ENCODE data around the gene RASAL3.
A peak's percentile ranks its signal among the peaks of the same experiment; 100 is the strongest.

Gene RASAL3

DNA sequence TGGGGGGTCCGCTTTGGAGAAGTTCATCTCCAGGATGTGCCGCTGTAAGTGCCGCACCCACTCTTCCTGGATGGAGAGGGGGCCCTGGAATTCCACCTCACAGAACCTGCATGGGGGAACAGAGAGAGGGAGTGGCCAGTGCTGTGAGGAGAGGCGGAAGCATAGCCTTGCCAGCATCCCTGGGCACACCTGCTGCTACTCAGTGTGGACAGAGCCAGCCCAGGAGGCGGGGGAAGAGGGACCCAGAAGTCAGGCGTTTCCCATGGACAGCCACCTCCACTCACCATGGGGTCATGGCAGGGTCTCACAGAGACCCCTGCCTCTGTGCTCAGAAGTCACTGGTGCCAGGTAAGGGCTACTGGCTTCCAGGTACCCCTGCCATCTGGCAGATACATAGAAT, 41.2 kb downstream of the RASAL3 start:
- no peak for DNase-seq (ENCODE audit: low read depth, low spot score)
- peaks cover 6% of the 10 kb centered on the region; the same call in 1 of the 2 replicates for H3K9me3 ChIP-seq (ENCODE audit: low read depth, low read length)
- no peak overlapping the region for H3K4me3 ChIP-seq
- no peak overlapping the region for H3K27ac ChIP-seq
- TF ChIP-seq EZH2 (IDR thresholded peaks at IDR 0.05): no peak
- TF ChIP-seq POLR2AphosphoS5 (IDR thresholded peaks at IDR 0.05; ENCODE audit: borderline replicate concordance, low read depth, low read length): no peak
- no peak for TF ChIP-seq FOXP2 (optimal IDR thresholded peaks at IDR 0.05; ENCODE audit: control extremely low read depth, extremely low read length, insufficient read depth)
- peaks cover 55% of the 10 kb centered on the region for H3K36me3 ChIP-seq (ENCODE audit: insufficient read depth, low read length)
- H3K9ac ChIP-seq (ENCODE audit: insufficient read length): no peak overlapping the region

DNA sequence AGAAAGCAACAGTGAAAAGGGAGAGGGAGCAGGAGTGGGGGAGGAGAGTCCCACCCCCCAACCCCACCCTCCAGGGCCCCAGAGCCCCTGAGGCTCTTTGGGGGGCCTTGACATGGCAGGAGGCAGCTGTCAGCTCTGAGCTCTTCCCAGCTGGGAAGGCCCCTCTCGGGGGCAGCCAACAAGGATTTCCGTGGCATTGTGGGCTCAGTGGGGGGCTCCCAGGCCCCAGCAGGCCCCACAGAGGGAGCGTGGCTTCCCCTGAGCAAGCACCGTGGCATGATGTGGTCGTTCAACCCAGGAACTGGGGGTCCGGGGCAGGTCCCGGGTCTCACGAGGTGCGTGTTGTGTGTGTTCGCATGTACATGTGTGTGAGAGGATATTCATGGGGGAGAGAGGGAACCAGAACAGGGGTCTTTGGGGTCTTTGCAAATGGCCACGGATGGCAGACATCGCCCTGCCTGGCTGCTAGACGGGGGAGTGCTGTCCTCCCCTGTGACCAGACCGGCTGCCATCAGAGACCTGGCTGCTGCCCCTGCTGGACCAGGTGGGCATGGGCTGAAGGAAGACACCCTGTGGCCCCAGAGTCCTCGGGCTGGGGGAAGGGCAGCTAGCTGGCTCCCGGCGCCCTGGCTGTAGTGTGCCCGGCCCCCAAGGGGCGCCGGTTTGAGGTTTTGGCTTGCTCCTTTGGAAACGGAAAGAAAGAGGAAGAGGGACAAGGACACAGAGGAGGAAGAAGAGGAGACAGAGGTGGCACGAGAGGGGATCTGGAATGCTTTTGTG, 41.9 kb downstream of the RASAL3 start:
- peak overlapping the region; percentile 27 for H3K27ac ChIP-seq
- H3K9me3 ChIP-seq (ENCODE audit: low read depth, low read length): peaks cover 6% of the 10 kb centered on the region; the same call in 1 of the 2 replicates
- peaks cover 52% of the 10 kb centered on the region for H3K36me3 ChIP-seq (ENCODE audit: insufficient read depth, low read length)
- DNase-seq (ENCODE audit: low read depth, low spot score): no peak
- TF ChIP-seq POLR2AphosphoS5 (IDR thresholded peaks at IDR 0.05; ENCODE audit: borderline replicate concordance, low read depth, low read length): no peak
- TF ChIP-seq FOXP2 (optimal IDR thresholded peaks at IDR 0.05; ENCODE audit: control extremely low read depth, extremely low read length, insufficient read depth): no peak
- no peak overlapping the region; the same call in 1 of the 2 replicates for H3K4me3 ChIP-seq
- H3K9ac ChIP-seq (ENCODE audit: insufficient read length): peak overlapping the region; percentile 45

DNA sequence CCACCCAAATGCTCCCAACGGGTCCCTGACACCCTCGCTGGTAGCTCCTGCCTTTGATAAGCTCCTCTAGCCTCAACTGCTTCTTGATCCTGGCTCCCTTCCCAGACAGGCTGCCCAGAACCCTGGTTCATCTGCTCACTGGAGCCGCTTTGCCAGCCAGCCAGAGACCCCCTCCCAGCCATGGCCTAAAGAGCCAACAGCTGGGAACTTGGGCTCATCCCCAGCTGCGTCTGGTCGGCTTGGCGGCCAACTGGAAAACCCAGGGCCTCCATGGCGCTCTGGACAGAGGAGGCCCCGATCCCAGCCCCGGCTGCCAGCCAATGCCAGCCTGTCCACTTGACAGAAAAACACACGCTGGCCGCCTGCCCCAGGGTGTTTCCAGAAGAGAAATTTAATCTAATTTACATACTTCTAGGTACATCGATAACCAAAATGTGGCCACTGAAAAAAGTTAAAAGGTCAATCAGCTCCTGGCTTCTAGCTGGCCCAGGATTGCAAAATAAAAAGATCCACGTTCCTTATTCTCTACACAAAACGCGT, 42.6 kb downstream of the RASAL3 start:
- Histone ChIP-seq H3K9me3 (ENCODE audit: low read depth, low read length) (peaks cover 6% of the 10 kb centered on the region; the same call in 1 of the 2 replicates), H3K9ac (ENCODE audit: insufficient read length) (peak overlapping the region; percentile 45), H3K27ac (peak overlapping the region; percentile 27), H3K36me3 (ENCODE audit: insufficient read depth, low read length) (peaks cover 52% of the 10 kb centered on the region), H3K4me3 (no peak overlapping the region)
- DNase-seq (ENCODE audit: low read depth, low spot score): no peak
- TF ChIP-seq EZH2 (IDR thresholded peaks at IDR 0.05) (no peak), FOXP2 (optimal IDR thresholded peaks at IDR 0.05; ENCODE audit: control extremely low read depth, extremely low read length, insufficient read depth) (no peak), POLR2AphosphoS5 (IDR thresholded peaks at IDR 0.05; ENCODE audit: borderline replicate concordance, low read depth, low read length) (no peak)

DNA sequence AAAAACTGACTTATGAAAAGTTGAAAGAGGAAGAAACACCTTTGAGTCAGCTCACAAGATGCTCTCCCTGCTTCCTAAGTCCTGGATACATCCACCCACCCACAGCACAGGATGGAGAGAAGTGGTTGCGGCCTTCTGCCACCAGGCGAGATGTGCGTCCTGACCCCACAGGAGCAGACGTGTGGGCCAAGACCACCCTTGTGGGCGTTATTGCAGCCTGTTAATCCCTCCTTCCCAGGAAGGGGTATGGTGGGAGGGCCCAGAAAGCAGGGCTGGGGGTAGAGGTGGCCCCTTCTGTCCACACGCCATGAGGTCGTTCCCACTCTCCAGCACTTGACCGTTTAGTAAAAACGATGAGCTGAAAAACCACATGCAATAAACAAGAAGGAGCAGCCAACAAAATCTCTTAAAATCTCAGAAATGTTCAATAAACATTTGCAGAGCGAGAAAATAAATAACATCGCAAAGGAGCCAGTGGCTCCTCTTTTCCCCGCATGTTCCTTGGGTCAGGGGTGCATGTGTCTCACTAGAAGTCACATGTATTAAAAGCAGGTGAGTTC, 43.1 kb downstream of the RASAL3 start:
- Histone ChIP-seq H3K4me3 (no peak overlapping the region), H3K36me3 (ENCODE audit: insufficient read depth, low read length) (peaks cover 52% of the 10 kb centered on the region), H3K27ac (peak overlapping the region; percentile 36; the same call in 1 of the 2 replicates), H3K9me3 (ENCODE audit: low read depth, low read length) (peaks cover 6% of the 10 kb centered on the region; the same call in 1 of the 2 replicates), H3K9ac (ENCODE audit: insufficient read length) (no peak overlapping the region)
- TF ChIP-seq POLR2AphosphoS5 (IDR thresholded peaks at IDR 0.05; ENCODE audit: borderline replicate concordance, low read depth, low read length) (no peak; the same call in 1 of the 2 replicates), EZH2 (IDR thresholded peaks at IDR 0.05) (no peak), FOXP2 (optimal IDR thresholded peaks at IDR 0.05; ENCODE audit: control extremely low read depth, extremely low read length, insufficient read depth) (no peak)
- DNase-seq (ENCODE audit: low read depth, low spot score): no peak

DNA sequence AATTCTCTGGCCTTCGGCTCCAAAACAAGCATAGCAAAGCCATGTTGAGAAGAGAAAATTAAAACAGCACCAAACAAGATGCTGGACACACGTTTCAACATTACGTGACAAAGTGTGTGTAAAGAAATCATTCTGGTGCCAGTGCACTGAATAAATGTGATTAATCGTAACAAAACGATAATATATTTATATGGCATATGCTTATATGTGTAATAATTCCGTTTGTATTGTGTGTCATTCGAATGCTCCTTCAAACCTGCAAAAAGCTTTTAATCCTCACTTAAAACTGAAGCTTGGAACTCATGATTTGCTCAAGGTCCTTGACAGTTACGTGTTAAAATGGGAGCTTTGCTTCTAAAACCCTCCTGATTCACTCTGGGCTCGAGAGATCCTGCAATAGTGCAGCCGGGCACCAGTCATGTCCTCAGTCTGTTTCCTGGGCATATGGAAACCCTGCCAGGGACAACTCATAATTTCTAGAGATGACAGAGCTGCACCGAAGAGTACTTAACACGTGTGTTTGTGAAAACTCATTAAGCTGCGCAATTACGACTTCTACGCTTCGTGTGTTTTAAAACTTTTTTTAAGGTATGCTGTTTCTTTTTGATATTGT, 44.8 kb downstream of the RASAL3 start:
- peak overlapping the region; percentile 83 for H3K9ac ChIP-seq (ENCODE audit: insufficient read length)
- peak overlapping the region; percentile 84 for H3K4me3 ChIP-seq
- DNase-seq (ENCODE audit: low read depth, low spot score): no peak
- H3K9me3 ChIP-seq (ENCODE audit: low read depth, low read length): peaks cover 6% of the 10 kb centered on the region; the same call in 1 of the 2 replicates
- peak overlapping the region; percentile 83 for H3K27ac ChIP-seq
- TF ChIP-seq FOXP2 (optimal IDR thresholded peaks at IDR 0.05; ENCODE audit: control extremely low read depth, extremely low read length, insufficient read depth) (no peak), EZH2 (IDR thresholded peaks at IDR 0.05) (no peak), POLR2AphosphoS5 (IDR thresholded peaks at IDR 0.05; ENCODE audit: borderline replicate concordance, low read depth, low read length) (no peak)
- peaks cover 49% of the 10 kb centered on the region for H3K36me3 ChIP-seq (ENCODE audit: insufficient read depth, low read length)

DNA sequence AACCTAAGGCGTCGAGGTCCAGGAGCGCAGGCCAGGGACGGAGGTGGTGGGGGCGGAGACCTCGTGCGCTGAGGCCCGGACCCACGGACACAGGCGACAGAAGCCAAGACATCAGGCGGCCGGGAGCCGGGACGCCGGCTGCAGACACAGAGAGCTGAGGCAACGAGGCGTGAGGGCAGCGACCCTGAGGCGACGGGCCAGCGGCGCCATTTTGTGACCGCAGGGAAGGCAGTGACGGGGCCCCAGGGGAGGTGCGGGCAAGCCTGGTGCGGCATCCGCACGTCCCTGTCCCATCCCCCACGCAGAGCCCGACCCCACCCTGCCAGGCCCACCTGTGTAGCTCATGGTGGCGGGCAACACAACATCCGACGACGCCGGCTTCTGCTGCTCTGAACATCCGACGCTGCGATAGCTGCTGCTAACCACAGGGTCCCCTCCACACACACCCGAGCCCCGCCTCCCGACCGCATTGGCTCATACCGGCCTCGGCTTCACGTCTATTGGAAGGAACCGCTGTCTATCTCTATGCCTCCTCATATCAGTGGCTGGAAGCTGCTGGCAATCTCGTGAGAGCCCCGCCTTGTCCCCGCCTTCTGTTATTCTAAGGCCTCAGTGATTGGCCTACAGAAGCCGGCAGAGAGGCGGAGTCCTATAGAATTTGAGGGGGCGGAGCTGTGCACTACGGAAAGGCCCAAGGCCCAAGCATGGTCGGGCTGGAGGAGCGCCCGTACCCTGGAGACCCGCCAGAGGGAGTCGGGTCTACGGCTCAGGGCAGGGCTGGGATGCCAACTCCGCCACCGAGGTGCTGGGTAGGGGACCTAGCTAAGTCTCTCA, 45.5 kb downstream of the RASAL3 start, which contains the start of gene AKAP8L:
Gene AKAP8L, minus strand, starts transcription at position 410 of the 834 bp plus-strand sequence. Its CDS starts 65 bp downstream, at position 345.
- Histone ChIP-seq H3K4me3 (peak within 1 kb of the TSS; percentile 99), H3K9ac (ENCODE audit: insufficient read length) (peak within 1 kb of the TSS; percentile 97), H3K36me3 (ENCODE audit: insufficient read depth, low read length) (peaks cover 42% of the 10 kb centered on the region), H3K9me3 (ENCODE audit: low read depth, low read length) (peaks cover 6% of the 10 kb centered on the region; the same call in 1 of the 2 replicates), H3K27ac (peak within 1 kb of the TSS; percentile 86)
- peak; percentile 98 for DNase-seq (ENCODE audit: low read depth, low spot score)
- TF ChIP-seq POLR2AphosphoS5 (IDR thresholded peaks at IDR 0.05; ENCODE audit: borderline replicate concordance, low read depth, low read length) (peak; percentile 91; the same call in 1 of the 2 replicates), EZH2 (IDR thresholded peaks at IDR 0.05) (no peak)

DNA sequence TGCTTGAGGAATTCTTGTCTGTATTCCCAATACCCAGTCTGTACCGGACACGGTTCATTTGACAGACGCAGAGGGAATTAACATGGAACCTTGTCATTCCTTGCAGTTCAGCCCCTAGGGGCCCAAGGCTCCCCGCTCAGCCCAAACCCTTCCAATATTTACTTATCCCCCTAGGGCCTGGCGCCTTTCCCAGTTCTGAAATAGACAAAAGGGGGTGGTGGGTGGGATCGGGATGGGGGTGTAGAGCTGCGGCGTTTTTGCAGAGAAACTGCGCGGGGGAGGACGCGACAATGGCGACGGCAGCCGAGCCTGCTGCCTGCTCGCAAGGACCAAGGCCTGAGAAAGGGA, 46.1 kb downstream of the RASAL3 start:
- Histone ChIP-seq H3K4me3 (peak overlapping the region; percentile 99), H3K9ac (ENCODE audit: insufficient read length) (peak overlapping the region; percentile 97), H3K27ac (peak overlapping the region; percentile 86), H3K9me3 (ENCODE audit: low read depth, low read length) (no peaks in the 10 kb centered on the region), H3K36me3 (ENCODE audit: insufficient read depth, low read length) (peaks cover 36% of the 10 kb centered on the region)
- peak; percentile 65 for DNase-seq (ENCODE audit: low read depth, low spot score)
- TF ChIP-seq EZH2 (IDR thresholded peaks at IDR 0.05) (no peak), POLR2AphosphoS5 (IDR thresholded peaks at IDR 0.05; ENCODE audit: borderline replicate concordance, low read depth, low read length) (no peak; the same call in 1 of the 2 replicates), FOXP2 (optimal IDR thresholded peaks at IDR 0.05; ENCODE audit: control extremely low read depth, extremely low read length, insufficient read depth) (no peak)
